ENCODE measurements around the gene C9orf43.
"Not testable (repeated sequence)": the region's sequence is repeated elsewhere in the genome, so short reads cannot be mapped to it uniquely, and the experiment has no call there.

C9orf43 gene

DNA sequence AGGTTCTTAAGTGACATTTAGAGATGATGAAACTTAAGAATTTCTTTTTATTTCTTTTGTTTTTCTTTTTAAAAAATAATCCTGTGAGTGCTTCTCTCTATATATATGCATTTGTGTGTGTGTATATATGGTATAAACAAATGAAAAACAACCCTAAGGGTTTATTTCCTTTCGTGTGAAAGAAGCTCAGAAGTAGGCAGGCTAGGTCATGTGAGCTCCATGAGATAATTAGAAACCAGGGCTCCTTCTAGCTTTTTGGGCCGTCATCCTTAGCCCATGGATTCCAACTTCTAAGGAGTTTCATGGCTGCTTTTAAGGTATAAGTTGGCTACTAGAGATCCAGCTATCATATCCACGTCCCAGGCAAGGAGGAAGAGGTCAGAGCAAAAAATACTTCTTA lies 11.2 kb downstream of the C9orf43 start:
- no peak for DNase-seq

DNA sequence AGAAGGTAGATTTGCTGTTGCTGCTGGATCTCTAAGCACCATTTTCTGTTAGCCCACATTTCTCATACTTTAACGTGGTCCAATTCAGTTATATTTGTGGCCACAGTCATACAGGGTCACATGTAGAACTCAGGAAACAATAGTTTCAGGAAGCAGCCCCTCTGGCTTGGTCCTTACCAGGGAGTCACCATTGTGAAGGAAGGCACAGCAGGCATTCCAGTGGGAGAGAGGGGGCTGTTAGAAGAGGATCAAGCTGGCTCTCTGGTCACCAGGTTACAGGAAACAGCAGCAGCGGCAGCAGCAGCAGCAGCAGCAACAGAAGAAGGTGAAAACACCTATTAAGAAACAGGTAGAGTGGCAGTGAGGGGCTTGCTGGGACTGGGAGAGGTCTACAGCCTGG lies 14.5 kb downstream of the C9orf43 start:
- DNase-seq = no peak

DNA sequence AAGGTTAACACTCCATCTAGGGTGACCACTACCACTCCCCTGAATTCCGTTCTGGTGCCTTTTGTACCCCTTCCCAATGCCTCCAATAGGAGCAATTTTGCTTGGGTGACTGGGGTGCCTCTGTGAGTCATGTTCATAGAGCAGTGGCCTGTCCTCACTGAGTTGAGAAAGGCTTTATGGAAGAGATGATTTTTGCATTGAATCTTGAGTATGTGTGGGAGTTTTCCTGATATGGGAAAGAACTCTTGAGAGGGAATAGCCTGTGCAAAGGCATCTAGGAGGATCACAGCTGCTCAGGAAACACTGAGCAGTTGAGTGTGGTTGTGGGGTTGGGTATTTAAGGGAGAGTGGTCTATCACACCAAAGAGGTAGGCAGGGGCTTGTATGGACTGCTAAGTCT lies 16.2 kb downstream of the C9orf43 start:
- no peak for DNase-seq

DNA sequence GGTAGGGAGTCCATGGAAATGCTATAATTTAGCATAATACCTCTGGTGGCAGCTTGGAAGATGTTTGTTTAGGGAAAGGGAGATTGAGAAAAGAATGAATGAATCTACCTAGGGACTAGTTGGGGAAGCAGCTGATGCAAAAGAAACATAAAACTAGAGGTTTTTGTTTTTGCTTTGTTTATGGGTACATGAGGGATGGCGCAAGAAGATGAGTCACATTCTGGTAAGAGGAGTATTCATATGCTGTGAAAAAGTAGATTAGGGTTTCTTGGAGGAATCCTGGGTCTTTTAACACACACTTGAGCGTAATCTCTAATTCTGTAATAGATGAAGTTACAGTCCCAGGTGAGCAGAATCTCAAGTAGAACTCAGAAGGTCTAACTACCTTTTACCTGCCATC lies 17.1 kb downstream of the C9orf43 start:
- DNase-seq = peak; percentile 54 to 71 (median 70)

DNA sequence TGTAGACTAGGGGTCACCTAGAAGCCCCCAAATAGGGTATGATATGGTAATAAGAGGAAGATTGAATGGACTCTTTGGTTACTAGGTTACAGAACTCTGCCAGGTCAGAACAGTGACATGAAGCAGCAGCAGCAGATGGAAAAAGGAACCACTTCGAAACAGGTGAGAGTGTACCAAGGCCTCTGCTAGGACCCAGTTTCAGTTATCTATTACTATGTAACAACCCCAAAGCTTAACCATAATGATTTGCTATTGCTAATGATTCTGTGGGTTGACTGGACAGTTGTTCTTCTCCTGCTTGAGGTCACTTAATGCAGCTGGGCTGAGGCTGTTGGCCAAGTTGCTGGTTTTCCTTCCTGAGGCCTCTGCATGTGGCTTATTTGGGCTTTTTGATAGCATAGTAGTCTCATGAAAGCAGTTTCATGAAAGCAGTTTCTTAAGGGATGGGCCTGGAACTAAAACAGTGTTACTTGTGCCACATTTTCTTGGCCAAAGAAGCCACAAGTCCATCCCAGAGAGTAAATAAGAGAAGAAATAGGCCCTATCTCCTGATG lies 17.6 kb downstream of the C9orf43 start:
- no peak for DNase-seq

DNA sequence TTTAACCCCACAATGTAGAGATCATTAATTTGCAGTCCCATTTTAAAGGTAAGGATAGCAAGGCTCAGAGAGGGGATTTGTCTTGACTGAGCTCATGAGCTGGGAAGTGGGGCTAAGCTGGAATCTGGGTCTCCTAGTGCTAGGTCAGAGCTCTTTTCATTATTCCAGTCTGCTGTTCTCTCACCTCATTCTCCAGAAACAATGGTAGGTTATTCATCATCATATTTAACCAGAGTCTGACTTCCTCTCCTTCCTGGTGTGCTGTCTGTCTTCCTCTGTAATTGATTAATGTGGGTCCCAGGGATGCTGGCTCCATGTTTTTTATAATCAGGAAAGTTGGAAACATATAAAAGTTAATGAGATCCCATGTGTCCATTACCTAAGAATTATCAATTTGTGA lies 20.6 kb downstream of the C9orf43 start:
- DNase-seq = no peak

DNA sequence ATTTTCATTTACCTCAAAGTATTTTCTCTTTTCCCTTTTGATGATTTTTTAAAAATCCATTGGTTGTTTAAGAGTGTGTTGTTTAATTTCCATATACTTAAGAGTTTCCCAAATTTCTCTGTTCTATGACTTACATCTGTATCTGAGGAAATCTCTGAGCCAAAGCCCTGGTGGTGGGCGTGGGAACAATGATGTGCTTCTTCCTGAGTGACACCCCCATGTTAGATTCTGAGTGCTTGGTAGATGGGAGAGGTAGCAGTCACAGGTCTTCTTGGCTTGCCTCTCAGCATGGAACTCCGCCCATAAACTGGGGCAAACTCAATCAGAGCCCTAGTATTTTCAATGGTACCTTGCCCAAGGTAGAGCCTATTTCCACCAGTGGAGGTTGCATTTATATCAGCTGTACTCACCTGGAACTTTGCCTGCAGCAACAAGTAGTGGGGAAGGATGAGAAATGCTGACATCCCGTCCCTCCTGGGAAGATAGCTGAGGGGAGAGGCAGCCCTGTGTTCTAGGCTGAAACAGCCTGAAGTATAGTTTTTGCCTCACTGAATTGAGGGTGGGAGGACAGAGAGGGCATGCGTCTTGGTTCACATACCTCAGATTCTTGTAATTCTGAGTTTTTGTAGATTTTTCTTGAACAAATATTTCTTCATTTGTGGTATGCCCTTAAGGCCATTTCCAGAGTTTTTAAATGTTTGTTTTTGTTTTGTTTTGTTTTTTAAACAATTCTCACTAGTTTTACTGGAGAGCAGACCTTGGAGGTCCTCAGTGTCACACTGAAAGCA lies 26.4 kb downstream of the C9orf43 start:
- DNase-seq = peak; percentile 74 to 85 (median 85)

DNA sequence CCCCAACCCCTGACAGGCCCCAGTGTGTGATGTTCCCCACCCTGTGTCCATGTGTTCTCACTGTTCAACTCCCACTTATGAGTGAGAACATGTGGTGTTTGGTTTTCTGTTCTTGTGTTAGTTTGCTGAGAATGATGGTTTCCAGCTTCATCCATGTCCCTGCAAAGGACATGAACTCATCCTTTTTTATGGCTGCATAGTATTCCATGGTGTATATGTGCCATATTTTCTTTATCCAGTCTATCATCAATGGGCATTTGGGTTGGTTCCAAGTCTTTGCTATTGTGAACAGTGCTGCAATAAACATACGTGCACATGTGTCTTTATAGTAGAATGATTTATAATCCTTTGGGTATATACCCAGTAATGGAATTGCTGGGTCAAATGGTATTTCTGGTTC lies 27.2 kb downstream of the C9orf43 start:
- not testable (repeated sequence) for DNase-seq

DNA sequence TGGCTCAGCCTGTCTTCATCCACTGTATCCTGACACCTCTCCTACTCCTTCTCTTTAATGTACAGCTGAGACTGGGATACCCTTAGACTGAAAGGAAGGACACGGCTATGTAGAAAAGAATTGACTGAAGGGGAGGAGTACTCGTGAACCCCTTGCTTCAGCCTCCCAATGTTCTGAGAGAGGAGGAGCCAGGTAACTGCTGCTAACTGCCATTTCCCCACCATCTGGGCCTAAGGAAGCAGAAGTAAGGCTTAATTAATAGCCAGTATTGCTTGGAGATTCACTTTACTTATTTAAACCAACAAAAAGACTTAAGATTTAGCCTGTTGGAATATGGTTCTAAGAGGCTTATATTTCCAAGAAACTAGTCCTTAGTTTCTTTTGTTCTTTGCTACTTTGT lies 34.2 kb downstream of the C9orf43 start:
- DNase-seq = no peak

DNA sequence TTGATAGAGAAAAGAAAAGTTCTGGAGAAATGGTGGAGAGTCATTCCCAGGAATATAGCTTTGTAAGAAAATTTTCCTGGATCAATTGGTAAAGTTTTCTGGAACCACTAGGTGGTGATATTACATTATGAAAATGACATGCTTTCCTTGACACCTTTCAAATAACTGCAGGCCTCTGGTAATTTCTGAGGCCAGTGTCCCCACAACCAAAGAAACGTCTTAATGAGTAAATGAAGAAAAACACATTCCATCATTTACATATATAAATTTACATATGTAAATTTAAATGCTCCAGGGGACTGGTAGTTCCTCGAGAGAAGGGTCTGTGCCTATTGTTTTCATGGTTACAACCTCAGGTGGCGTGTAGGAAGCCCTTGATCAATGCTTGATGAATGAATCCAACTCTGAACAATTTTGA lies 35.8 kb downstream of the C9orf43 start:
- DNase-seq = peak; percentile 50 to 76 (median 68)

DNA sequence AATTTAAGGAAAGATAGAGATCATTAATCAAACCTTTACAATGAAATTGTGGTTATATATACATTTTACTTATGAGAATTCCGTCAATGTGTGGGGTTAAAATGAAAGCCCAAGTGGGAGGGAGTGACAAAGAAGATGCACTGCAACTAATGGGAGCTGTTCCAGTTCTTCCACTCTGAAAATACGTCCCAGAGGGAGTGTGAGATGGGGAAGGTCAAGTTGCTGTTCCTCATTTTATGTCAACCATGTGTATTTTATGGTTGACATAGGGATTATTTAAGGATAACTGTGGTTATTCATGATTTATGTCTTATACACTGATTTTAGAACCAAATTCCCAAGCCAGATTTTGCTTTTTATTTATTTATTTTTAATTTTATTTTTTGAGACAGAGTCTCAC lies 38.8 kb downstream of the C9orf43 start:
- DNase-seq = peak in 2 of 3 donors; percentile 22 to 29

DNA sequence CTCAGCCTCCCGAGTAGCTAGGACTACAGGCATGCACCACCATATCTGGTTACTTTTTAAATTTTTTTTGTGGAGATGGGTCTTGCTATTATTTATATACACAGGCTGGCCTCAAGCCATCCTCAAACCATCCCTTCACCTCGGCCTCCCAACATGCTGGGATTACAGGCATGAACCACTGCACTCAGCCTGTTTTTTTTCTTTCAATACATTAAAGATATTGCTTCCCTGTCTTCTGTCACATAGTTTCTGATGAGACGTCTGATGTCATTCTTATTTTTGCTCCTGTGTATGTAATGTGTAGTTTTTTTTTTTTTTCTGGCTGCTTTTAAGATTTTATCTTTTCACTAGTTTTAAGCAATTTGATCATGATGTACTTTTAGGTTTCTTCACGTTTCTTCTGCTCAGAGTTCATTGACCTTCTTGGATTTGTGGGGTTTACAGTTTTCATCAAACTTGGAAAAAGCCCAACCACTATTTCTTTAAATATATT lies 41.6 kb downstream of the C9orf43 start:
- no peak for DNase-seq

DNA sequence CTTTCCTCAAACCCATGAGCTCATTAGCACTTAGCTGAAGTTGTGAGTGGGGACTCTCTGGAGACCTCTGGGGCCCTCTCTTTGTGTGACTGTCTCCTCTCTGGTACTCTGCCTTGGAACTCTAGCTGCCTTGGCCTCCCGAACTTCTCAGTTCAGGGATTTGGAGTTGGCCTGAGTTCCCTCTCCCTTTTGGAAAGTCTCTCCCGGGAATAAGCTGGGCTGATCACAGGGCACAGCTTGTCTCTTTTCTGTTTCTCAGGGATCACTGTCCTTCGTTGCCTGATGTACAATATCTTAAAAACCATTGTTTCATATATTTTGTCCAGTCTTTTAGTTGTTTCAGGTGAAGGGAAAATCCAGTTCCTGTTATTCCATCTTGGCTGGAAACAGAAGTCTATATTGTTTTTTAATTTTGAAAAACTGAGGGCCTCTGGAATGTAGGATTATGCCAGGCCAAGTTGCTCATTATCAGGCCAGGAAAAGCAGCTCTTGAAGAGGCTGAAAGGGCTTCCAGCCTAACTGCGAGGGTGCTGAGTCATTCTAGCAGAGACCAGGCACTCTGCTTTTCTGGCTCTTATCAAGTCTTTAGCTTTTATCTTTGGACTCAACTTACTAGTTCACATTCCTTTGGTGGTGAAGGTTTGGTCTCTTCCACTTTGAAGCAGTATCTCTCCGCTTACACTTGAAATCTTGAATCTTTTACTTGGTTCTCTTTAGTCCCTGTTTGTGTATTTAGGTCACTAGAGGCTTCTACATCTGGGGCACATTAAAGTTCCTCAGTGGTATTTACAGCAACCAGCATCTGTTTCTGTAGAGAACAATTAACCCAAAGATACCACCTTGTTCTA lies 44.6 kb downstream of the C9orf43 start:
- DNase-seq = peak; percentile 43 to 46 (median 44)

DNA sequence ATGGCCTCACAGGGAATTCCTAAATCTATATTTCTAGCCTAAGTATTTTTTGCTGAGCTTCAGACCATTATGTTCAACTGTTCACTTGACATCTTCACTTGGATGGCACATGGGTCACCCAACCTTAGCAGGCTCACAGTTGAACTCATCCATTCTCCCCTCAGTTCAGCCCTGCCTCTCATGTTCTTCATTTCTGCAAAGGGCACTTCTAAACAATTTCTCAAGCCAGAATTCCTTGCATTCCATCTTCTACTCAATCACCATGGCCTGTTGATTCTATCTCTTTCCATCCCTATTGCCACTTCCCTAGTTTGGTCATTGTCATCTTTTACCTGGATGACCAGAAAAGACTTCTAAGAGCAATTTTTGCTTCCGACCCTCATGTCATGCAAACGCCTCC lies 45.7 kb downstream of the C9orf43 start:
- no peak for DNase-seq

DNA sequence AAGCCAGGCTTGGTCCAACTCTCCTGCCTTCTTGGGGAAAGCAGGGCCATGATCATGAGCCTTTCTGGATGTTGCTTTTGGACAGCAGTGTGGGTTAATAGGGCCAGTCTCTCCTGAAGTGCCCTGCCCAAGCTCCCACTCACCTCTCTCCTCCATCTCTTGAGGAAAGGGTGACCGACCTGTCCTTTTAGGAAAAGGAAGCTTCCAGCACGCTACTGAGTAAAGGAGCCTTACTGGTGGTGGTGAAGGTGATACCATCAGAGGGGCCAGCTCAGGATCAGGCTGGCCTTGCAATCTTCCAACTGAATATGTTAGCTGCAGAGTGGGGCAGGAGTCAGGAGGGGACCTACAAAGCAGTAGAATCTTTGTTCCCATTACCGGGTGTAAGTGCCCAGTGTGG lies 50.7 kb downstream of the C9orf43 start:
- no peak for DNase-seq

DNA sequence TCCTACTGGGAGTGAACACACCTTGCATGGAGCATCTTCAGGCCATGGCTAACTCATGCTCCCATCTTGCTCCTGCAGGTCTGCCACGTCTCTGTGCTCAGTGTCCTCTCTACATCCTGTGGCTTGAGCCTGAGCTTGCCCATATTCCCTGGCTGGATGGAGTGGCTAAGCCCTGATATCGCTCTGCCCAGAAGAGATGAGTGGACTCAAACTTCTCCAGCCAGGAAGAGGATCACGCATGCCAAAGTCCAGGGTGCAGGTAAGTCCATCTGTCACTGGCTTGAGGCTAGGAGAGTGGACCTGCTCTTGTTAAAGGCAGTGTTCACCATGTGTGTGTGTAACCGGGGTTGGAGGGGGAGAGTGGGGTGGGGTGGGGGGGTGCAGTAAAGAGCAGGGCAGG lies 51.4 kb downstream of the C9orf43 start:
- no peak for DNase-seq

DNA sequence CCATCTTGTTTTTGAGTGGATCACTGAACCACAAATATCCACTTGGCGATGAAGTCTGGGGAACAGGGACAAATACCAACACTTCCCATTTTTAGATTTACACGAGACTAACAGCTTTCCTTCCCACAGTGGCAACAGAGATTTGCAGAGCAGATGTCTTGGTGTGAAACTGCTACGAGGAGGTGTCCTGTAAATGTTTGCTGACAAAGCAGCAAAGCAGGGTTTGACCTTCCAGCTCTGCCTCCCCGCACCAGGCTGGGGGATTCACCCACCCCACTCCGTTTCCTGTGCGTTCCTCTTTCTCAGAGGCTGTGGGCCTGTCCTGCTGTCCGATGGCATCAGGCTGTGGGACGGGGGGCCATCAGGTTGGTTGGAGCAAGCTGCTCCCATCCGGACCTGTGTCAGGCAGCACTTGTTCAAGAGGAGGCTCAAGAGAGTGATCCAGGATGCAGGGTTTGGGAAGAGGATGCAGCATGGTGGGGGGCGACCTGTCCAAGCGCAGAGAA lies 52.3 kb downstream of the C9orf43 start:
- no peak for DNase-seq

DNA sequence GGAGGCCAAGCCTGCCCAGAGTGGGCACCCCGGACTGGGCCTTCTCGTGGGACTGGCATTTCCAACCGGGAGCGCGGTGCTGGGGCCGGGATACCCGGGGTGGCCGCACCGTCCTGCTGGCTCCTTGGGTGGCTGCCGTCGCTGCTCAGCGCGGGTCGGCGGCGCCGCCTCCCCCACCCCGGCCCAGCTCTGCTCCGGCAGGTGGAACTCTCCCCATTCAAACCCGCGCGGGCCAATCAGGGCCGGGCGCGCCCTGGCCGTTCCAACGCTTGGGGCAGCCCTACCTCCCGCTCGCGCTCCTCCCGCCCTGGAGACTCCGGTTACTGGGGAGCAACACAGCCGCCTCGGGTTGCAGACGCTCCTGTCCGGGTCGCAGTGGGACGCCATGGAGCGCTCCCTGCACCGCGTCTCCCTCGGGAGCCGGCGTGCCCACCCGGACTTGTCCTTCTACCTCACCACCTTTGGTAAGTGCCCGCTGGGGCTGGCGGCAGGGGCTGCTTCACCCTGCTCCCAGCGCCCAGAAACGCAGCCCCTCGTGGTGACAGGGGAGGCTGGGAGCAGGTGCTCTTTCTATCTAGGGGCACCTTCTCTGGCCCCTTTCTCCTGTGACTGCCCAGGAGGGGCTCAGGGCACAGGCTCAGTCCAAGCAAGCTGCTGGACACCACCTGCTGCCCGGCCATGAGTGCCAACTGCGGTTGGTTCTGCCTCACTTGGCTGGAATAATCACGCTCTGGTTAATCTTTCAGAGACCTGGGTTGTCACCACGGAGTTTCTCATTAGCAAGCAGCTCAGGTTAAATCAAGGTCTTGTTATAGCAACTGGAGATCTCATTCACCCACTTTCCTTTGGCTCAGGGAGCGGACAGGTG lies 53.1 kb downstream of the C9orf43 start, which contains the start of gene RGS3:
Gene RGS3 (plus strand): TSS at position 310 of the 868 bp plus-strand sequence. CDS start 76 bp downstream, at position 386.
- DNase-seq = no peak

DNA sequence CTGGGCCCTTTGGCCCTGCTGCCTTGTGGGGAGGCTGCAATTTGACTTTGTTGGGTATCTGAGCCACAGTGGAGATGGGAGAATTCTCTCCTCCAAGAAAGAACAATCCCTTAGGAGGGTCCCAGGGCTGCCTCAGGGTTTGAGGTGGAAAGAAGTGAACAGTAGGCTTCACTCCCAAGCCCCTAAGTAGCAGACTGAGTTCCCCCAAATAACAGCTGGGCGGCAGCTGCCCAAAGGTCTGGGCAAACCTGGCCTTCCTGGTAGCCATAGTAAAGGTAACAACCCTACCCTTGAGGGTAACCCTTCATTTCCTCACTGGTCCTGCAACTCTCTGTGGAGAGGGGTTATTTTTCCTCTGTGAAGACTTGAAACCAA lies 53.7 kb downstream of the C9orf43 start:
- DNase-seq = no peak

DNA sequence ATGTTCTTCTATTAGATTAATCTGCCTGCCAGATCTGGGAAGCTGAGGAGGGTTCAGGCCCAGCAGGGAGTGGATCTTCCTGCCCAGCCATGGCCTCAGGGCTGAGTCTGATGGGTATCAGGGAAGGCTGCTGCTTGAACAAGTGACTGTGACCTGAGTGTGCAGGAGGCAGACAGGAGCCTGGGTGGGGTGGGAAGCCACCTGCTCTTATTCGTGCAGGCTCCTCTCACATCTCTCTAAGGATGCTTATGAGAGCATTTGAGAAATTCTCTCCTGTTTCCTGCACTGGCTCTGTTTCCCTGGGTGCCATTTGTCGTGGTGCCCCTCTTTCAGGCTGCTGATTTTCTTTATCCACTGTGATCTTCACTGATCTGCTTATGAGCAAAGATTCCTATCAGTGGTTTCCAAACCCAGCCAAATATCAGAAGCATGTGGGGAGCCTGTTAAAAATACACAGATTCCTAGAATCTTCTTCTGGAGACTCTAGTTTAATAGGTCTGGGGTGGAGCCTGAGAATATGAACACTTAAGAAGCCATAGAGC lies 55.1 kb downstream of the C9orf43 start:
- no peak for DNase-seq

DNA sequence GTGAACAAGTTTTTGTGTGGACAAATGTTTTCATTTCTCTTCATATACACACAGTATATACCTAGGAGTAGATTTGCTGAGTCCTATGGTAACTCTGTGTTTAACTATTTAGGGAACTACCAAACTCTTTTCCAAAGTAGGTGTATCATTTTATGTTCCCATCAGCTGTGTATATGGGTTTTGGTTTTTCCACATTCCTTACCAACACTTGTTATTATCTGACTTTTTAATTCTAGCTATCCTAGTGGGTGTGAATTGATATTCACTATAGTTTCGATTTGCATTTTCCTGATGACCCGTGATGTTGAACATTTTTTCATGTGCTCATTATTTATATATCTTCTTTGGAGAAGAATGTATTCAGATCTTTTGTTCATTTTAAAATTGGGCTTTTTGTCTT lies 56.6 kb downstream of the C9orf43 start:
- DNase-seq = no peak
